Epithelial cell of esophagus (primary cell): ENCODE data around the gene FAR2.
"Not testable (repeated sequence)": the region's sequence is repeated elsewhere in the genome, so short reads cannot be mapped to it uniquely, and the experiment has no call there.

Source experiments
- DNase-seq: peaks from one replicate; pipeline ENCODE4 v3.0.0; 2010; ENCODE audit warnings: low read depth
- H3K4me3 ChIP-seq: 2 replicates; pipeline ENCODE4 v1.5.1; 2011; ENCODE audit warnings: mild to moderate bottlenecking, low read length, control low read depth
- TF ChIP-seq, protein P1 (sequence below): IDR thresholded peaks from 2 replicates; pipeline ENCODE4 v1.5.1; 2011; ENCODE audit warnings: low read depth, mild to moderate bottlenecking, low read length, control low read depth, inconsistent platforms; ENCODE audit not compliant: insufficient read depth; ENCODE audit errors: missing control alignments

Gene FAR2

DNA sequence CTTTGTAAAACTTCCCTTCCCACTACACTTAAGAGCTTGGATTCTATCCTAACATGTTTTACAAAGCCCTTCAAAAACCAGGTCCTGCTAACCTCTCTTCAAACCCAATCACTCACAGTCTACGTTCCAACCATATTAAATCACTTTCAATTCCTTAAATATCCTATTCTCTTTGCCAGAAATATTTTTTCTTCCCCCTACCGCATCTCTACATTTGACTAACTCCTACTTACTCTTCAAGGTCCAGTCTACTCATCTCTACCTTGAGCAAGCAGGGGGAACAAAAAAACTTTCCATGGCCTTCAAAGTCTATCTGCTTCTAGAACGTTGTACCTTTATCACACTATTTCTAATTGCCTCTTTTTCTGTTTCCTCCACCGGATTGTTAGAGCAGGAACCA, 225.8 kb downstream of the FAR2 start:
- no peak overlapping the region for H3K4me3 ChIP-seq
- DNase-seq = no peak
- TF ChIP-seq, protein P1, sequence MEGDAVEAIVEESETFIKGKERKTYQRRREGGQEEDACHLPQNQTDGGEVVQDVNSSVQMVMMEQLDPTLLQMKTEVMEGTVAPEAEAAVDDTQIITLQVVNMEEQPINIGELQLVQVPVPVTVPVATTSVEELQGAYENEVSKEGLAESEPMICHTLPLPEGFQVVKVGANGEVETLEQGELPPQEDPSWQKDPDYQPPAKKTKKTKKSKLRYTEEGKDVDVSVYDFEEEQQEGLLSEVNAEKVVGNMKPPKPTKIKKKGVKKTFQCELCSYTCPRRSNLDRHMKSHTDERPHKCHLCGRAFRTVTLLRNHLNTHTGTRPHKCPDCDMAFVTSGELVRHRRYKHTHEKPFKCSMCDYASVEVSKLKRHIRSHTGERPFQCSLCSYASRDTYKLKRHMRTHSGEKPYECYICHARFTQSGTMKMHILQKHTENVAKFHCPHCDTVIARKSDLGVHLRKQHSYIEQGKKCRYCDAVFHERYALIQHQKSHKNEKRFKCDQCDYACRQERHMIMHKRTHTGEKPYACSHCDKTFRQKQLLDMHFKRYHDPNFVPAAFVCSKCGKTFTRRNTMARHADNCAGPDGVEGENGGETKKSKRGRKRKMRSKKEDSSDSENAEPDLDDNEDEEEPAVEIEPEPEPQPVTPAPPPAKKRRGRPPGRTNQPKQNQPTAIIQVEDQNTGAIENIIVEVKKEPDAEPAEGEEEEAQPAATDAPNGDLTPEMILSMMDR = no peak

DNA sequence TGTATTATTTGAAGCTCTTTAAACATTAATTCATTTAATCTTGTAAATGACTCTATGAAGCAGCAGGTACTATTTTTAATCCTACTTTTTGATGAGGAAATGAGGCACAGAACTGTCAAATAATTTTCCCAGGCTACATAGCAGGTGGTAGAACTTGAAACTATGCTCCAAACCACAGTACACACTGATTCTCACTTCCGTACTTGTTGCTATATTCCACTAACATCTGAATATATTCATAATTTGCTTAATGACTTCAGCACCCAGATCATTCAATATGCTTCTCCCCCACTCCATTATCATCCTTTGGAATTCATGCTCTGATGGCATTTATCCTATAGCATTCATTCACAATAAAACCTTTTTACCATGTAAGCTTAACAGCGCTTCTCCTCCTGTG, 227.0 kb downstream of the FAR2 start:
- DNase-seq = no peak
- H3K4me3 ChIP-seq = no peak overlapping the region
- TF ChIP-seq, protein P1 = no peak

DNA sequence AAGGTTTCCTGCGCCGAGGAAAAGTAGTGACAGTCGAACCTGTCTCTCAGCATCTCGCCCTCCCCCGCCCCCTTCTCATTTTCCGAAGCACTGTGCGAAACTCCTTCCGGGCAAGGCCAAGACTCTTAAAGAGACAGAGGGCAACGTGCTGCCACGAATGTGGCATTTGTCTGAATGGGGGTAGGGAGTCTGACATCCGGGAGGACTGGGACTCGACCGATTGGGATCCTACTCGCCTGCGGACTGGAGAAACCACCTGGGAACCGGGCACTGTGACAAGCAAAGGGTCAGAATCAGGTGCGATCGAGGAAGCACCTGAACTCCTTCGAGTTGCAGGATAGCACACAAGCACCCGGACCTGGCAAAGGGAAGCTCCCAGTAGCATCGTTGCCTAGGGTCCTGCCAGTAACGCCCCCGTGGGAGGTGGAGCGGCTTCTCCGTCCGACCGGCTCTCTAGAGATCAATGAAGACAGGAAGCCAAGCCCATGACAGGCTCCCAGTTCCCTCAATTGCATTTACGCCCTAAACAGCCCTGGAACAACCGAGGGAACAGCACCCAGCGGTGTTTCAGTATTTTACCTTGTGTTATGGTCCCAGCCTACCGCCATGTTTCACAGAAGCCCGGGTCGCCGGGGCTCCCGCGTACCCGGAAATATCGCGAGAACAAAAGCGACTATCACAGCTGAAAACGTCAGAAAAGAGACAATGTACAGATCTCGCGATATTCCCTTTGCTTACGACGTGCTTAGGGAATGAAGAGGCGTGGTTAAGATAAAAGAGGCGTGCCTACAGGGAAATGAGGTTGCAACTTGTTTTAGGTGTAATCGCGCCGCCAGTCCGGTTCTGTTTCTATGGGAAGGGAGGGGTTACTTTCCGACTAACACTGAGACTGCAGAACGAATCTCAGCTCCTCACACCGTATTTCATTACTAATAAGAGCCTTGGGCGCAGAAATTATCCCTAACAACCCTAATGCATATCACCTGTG, 231.8 kb downstream of the FAR2 start, which contains the start of gene ERGIC2:
ERGIC2 (minus strand) TSS at position 637 of the 988 bp plus-strand sequence. CDS start 9,539 bp downstream, outside the sequence.
- TF ChIP-seq, protein P1 = no peak
- DNase-seq = peak; percentile 99
- H3K4me3 ChIP-seq = peak within 1 kb of the TSS; percentile 100

DNA sequence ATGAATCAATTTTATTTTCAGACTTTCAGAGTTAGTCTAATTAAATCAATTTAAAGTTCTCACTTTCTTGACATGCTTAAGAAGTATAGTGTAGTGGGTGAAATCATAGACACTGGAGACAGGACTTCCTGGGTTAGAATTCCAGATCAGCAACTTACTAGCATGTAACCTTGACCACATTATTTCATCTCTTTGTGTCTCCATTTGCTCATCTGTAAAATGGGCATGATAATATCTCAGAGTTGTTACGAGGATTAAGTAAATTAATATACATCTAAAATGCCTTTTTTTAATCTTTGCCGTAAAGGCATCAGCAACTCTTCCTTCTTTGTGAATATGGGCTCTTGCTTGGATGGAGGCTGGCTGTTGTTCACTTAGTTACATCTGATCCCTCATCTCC, 233.2 kb downstream of the FAR2 start:
- DNase-seq = no peak
- TF ChIP-seq, protein P1 = no peak
- H3K4me3 ChIP-seq = no peak overlapping the region

DNA sequence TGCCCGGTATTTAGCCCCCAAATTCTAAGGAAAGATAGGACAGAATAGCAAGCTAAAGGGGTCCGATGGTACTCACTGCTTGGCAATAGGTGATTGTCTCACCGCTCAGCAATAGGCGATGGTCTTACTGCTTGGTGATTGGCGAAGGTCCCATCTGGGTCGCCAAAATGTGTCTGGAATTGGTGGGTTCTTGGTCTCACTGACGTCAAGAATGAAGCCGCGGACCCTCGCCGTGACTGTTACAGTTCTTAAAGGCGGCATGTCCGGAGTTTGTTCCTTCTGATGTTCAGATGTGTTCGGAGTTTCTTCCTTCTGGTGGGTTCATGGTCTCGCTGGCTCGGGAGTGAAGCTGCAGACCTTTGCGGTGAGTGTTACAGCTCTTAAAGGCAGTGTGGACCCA, 236.1 kb downstream of the FAR2 start:
- DNase-seq, H3K4me3 ChIP-seq: not testable (repeated sequence)
